K562 (cell line): ENCODE results near the gene TIAL1. TPM values are rescaled to one million over a fixed set of nuclear protein-coding genes. Genes with fewer than 3 reads are reported as not detected.

ENCODE experiments used
- ATAC-seq: fragments of 200-7000 bp; cut with Tn5 transposase; 3 replicates; pipeline ENCODE4 v1.9.1; 2020; ENCODE audit warnings: moderate library complexity
- BruUV-seq: library from RNA; stranded (reverse); fragments of 400-500 nt; replicated peaks from 2 replicates; lab custom pipeline; 2021; lab: Mats Ljungman, UMichigan
- CTCF ChIA-PET: fragments of 300-600 bp; formaldehyde crosslinking; extraction: SDS; loops from one replicate; lab custom pipeline; 2021; ENCODE audit warnings: low intra/inter-chr PET ratio; lab: Yijun Ruan, JAX
- POLR2A ChIA-PET: fragments of 300-600, 350-650 bp; sonication (Branson Sonifier 250); formaldehyde crosslinking; extraction: SDS; loops from one replicate; lab custom pipeline; 2021; ENCODE audit warnings: antibody characterized with exemption, inconsistent platforms; lab: Yijun Ruan, JAX
- DNase-seq, 4 experiments: peaks; one replicate each; pipeline versions ENCODE4 v3.0.0 to v3.0.0-alpha.2; 2011 to 2018; ENCODE audit warnings: low spot score in 3 of 4, mixed read lengths in 3 of 4; ENCODE audit errors: extremely low read depth in 1 of 4
- FAIRE-seq: peaks from 2 replicates; lab custom pipeline; 2011; peaks lifted over from hg19 to GRCh38; lab: Jason Lieb, UNC
- H2AFZ ChIP-seq: 2 replicates; pipeline ENCODE4 v1.6.0; 2011; ENCODE audit warnings: low read depth, low read length, control low read depth, inconsistent platforms
- H3K27ac ChIP-seq: fragments of 200-600 bp; 3 replicates; pipeline ENCODE4 v1.8.0; 2011; ENCODE audit warnings: low read depth, mild to moderate bottlenecking, control low read depth, inconsistent platforms, low read length, moderate library complexity, mixed read lengths; ENCODE audit errors: extremely low read depth
- H3K27me3 ChIP-seq, 2 experiments: fragments of 300-600 bp in 1 of 2; 2 replicates in 1 of 2; 3 replicates in 1 of 2; pipeline versions ENCODE4 v1.6.0 to v1.8.0; 2011; ENCODE audit warnings: inconsistent platforms in 2 of 2, low read length in 2 of 2, mild to moderate bottlenecking in 1 of 2, mixed read lengths in 1 of 2, moderate library complexity in 1 of 2; ENCODE audit not compliant: control insufficient read depth in 2 of 2, insufficient read depth in 2 of 2
- H3K36me3 ChIP-seq: fragments of 300-600 bp; 3 replicates; pipeline ENCODE4 v1.8.0; 2011; ENCODE audit warnings: mild to moderate bottlenecking, low read length, inconsistent platforms; ENCODE audit not compliant: control insufficient read depth, insufficient read depth
- H3K4me1 ChIP-seq, 2 experiments: fragments of 200-600 bp in 1 of 2; replicated peaks in 1 of 2; 2 replicates in 1 of 2; 3 replicates in 1 of 2; pipeline versions ENCODE4 v1.5.1 to v1.8.0; 2011; ENCODE audit warnings: inconsistent platforms in 2 of 2, low read length in 2 of 2, mild to moderate bottlenecking in 1 of 2, mixed read lengths in 1 of 2, moderate library complexity in 1 of 2; ENCODE audit not compliant: control insufficient read depth in 2 of 2, insufficient read depth in 2 of 2
- H3K4me2 ChIP-seq: 2 replicates; pipeline ENCODE4 v1.6.1; 2011; ENCODE audit warnings: low read length, control low read depth, inconsistent platforms, mixed read lengths; ENCODE audit not compliant: insufficient read depth
- H3K4me3 ChIP-seq: fragments of 200-600 bp; sonication (generic), shearing (Covaris generic); 2 replicates; pipeline ENCODE4 v1.5.1; 2016; ENCODE audit warnings: control low read depth, inconsistent platforms
- H3K79me2 ChIP-seq: fragments of 200-600 bp; 3 replicates; pipeline ENCODE4 v1.8.0; 2011; ENCODE audit warnings: low read length, inconsistent platforms; ENCODE audit not compliant: control insufficient read depth, insufficient read depth
- H3K9ac ChIP-seq, 2 experiments: 2 replicates each; pipeline versions ENCODE4 v1.6.0 to v1.6.1; 2011; ENCODE audit warnings: low read depth in 2 of 2, low read length in 2 of 2, control low read depth in 1 of 2, inconsistent platforms in 1 of 2, mild to moderate bottlenecking in 1 of 2, mixed read lengths in 1 of 2; ENCODE audit not compliant: insufficient read depth in 1 of 2
- H3K9me1 ChIP-seq: one replicate; pipeline ENCODE4 v1.6.0; 2011; ENCODE audit warnings: inconsistent platforms, mild to moderate bottlenecking, low read length, moderate library complexity; ENCODE audit not compliant: control insufficient read depth, insufficient read depth
- H3K9me3 ChIP-seq: replicated peaks from 2 replicates; pipeline ENCODE4 v1.5.1; 2011; ENCODE audit warnings: low read depth, low read length, inconsistent platforms; ENCODE audit not compliant: control insufficient read depth, insufficient read depth
- H4K20me1 ChIP-seq: replicated peaks from 2 replicates; pipeline ENCODE4 v1.6.1; 2011; ENCODE audit warnings: low read length, inconsistent platforms, mixed read lengths; ENCODE audit not compliant: control insufficient read depth, insufficient read depth
- BRCA1 ChIP-seq, 2 experiments: fragments of 450-650 bp in 1 of 2; sonication (generic) in 1 of 2; formaldehyde crosslinking in 1 of 2; IDR thresholded peaks; 2 replicates each; pipeline versions ENCODE4 v1.5.0 to v1.6.1; 2017 to 2020; ENCODE audit warnings: mild to moderate bottlenecking in 1 of 2, missing genetic modification reagents in 1 of 2
- EP400 ChIP-seq: fragments of 450-650 bp; IDR thresholded peaks from 2 replicates; pipeline ENCODE4 v1.6.1; 2017; ENCODE audit warnings: antibody characterized with exemption, mild to moderate bottlenecking, moderate library complexity
- FOXM1 ChIP-seq, 2 experiments: fragments of 450-650 bp in 1 of 2; sonication (generic) in 1 of 2; formaldehyde crosslinking in 1 of 2; IDR thresholded peaks; 2 replicates each; pipeline versions ENCODE4 v1.6.1 to v1.9.0; 2017 to 2022; ENCODE audit warnings: low read depth in 2 of 2, mild to moderate bottlenecking in 2 of 2, missing genetic modification reagents in 1 of 2, moderate library complexity in 1 of 2
- SAFB ChIP-seq: fragments of 200-400 bp; formaldehyde crosslinking; IDR thresholded peaks from 2 replicates; pipeline ENCODE4 v1.6.1; 2017; ENCODE audit warnings: low read depth, low read length, borderline replicate concordance
- SIRT6 ChIP-seq: IDR thresholded peaks from one replicate; pipeline ENCODE4 v1.6.1; 2012; ENCODE audit warnings: low read depth, mild to moderate bottlenecking, control low read depth, inconsistent platforms, low read length, moderate library complexity
- SP1 ChIP-seq: sonication (generic); formaldehyde crosslinking; IDR thresholded peaks from 2 replicates; pipeline ENCODE4 v1.8.1; 2022; ENCODE audit warnings: mild to moderate bottlenecking, missing genetic modification reagents
- STAT5A ChIP-seq: IDR thresholded peaks from 2 replicates; pipeline ENCODE4 v1.6.1; 2012; ENCODE audit warnings: low read length, inconsistent platforms, borderline replicate concordance
- TBP ChIP-seq: optimal IDR thresholded peaks from 2 replicates; pipeline ENCODE3; 2011; ENCODE audit warnings: low read depth, low read length, improper control_type of control experiment
- ZKSCAN8 ChIP-seq: fragments of 200-800 bp; sonication (Bioruptor generic); IDR thresholded peaks from 2 replicates; pipeline ENCODE4 v1.6.1; 2016; ENCODE audit warnings: missing genetic modification characterization, missing compliant biosample characterization
- WGBS: fragments of 100-300 bp; shearing (Covaris generic); methylation state at CpG from one replicate; pipeline ENCODE4 v1.1.6; 2016; ENCODE audit warnings: low coverage, mixed read lengths; ENCODE audit not compliant: insufficient coverage; ENCODE audit errors: missing lambda C conversion rate; 5-methylcytosine and 5-hydroxymethylcytosine counted together
- in situ Hi-C: fragments of 300-500 bp; cut with MboI; formaldehyde crosslinking; loops from 4 replicates; pipeline ENCODE4 v1.15.0; 2018; ENCODE audit warnings: inconsistent platforms, mixed read lengths
- intact Hi-C: fragments of 100-400 bp; cut with micrococcal nuclease; formaldehyde crosslinking; loops from 2 replicates; pipeline ENCODE4 v1.14.2; 2022
- polyA plus RNA-seq, 8 experiments: library from polyadenylated mRNA; depleted of rRNA in 4 of 8; stranded (reverse) in 5 of 8; unstranded in 3 of 8; fragments of >200 nt; fragmentation: Nextera tagmentation in 2 of 8; fragmentation: Illumina TruSeq in 1 of 8; extraction: Ambion mirVana in 2 of 8; extraction: Trizol in 1 of 8; gene quantifications; 2 replicates each; pipeline versions ENCODE4 v1.2.1 to v1.2.3, GENCODE V29; 2011 to 2014; ENCODE audit warnings: inconsistent platforms in 1 of 8, missing spikeins in 1 of 8
- total RNA-seq, 7 experiments: library from RNA; depleted of rRNA in 6 of 7; stranded (reverse); fragments of >200 nt in 6 of 7; fragmentation: Illumina TruSeq in 2 of 7; extraction: Trizol in 2 of 7; gene quantifications; 2 replicates each; pipeline versions ENCODE4 v1.2.1 to v1.2.3, GENCODE V29; 2011 to 2021; ENCODE audit warnings: low replicate concordance in 1 of 7

TIAL1 gene
- total and polyA plus RNA-seq, 9 of the 15 experiments (the other 6 are each of a cell fraction or from before 2014, with no cell fraction given): 22.5 to 126 (median 58.2) TPM

- H3K27ac ChIP-seq: no peak overlapping the region
- TF ChIP-seq ZKSCAN8 (CRISPR knock-in tag): no peak
- TF ChIP-seq EP400: no peak
- no peak for TF ChIP-seq SIRT6
- TF ChIP-seq FOXM1 (IDR thresholded peaks at IDR 0.05; ENCODE audit: low read depth): no peak
- TF ChIP-seq FOXM1 (CRISPR knock-in tag; IDR thresholded peaks at IDR 0.05; ENCODE audit: low read depth): no peak
- no peak for TF ChIP-seq SP1 (CRISPR knock-in tag)
- no peak for TF ChIP-seq TBP
- no peak for TF ChIP-seq SAFB
- no peak for TF ChIP-seq STAT5A
- TF ChIP-seq BRCA1 (IDR thresholded peaks at IDR 0.05): no peak
- no peak for TF ChIP-seq BRCA1 (CRISPR knock-in tag; IDR thresholded peaks at IDR 0.05)
- no peak overlapping the region for H3K4me2 ChIP-seq
- in situ Hi-C loops: no loop called here
- no peaks in the 10 kb centered on the region for H3K4me1 ChIP-seq
- intact Hi-C loops: no loop called here
- H3K4me3 ChIP-seq: no peak overlapping the region
- no peak for ATAC-seq
- no peak overlapping the region for H2AFZ ChIP-seq
- WGBS: 72% methylated on average over 3 of the region's 6 CpGs
- no peaks in the 10 kb centered on the region for H4K20me1 ChIP-seq
- no peak for FAIRE-seq
- no peaks in the 10 kb centered on the region for H3K36me3 ChIP-seq
- no TSS peak for BruUV-seq
- H3K9ac ChIP-seq: no peak overlapping the region
- ChIA-PET POLR2A (no interaction called here), CTCF (no interaction called here)
- H3K79me2 ChIP-seq: no peaks in the 10 kb centered on the region
- H3K9me3 ChIP-seq: peaks cover 2% of the 10 kb centered on the region
- no peaks in the 10 kb centered on the region for H3K27me3 ChIP-seq
- no peak for DNase-seq
- H3K9me1 ChIP-seq: no peaks in the 10 kb centered on the region
Measured at GRCh38 chr10:119640384-119640783, 43.6 kb upstream of the TIAL1 start.
